Bronchial epithelial cell (primary cell): Measurements from ENCODE around the gene FAM9C. TPM values are rescaled to one million over a fixed set of nuclear protein-coding genes. Genes with fewer than 3 reads are reported as not detected.
A peak's percentile ranks its signal among the peaks of the same experiment; 100 is the strongest.

Source experiments
- DNase-seq: peaks from one replicate; pipeline ENCODE4 v3.0.0-alpha.2; 2010; ENCODE audit warnings: low read depth
- FAIRE-seq: peaks from 2 replicates; lab custom pipeline; 2011; peaks lifted over from hg19 to GRCh38; lab: Jason Lieb, UNC
- H3K27me3 ChIP-seq: 2 replicates; pipeline ENCODE4 v1.5.1; 2011; ENCODE audit warnings: low read length; ENCODE audit not compliant: control insufficient read depth, insufficient read depth
- H3K36me3 ChIP-seq: 2 replicates; pipeline ENCODE4 v1.5.1; 2011; ENCODE audit warnings: low read length; ENCODE audit not compliant: control insufficient read depth, insufficient read depth
- H3K4me3 ChIP-seq: 2 replicates; pipeline ENCODE4 v1.5.1; 2011; ENCODE audit warnings: mild to moderate bottlenecking, low read depth, low read length, control low read depth
- total RNA-seq: library from RNA; depleted of rRNA; stranded (reverse); fragments of >200 nt; gene quantifications from 2 replicates; pipeline ENCODE4 v1.2.1, GENCODE V29; 2014
- TF ChIP-seq, protein P1 (sequence below): IDR thresholded peaks from 2 replicates; pipeline ENCODE4 v1.5.1; 2011; ENCODE audit warnings: mild to moderate bottlenecking, moderate library complexity, low read length, control low read depth, inconsistent platforms; ENCODE audit not compliant: insufficient read depth, severe bottlenecking

Gene FAM9C
- total RNA-seq, 1 donor from 2014 or later, result not detected

GRCh38 chrX:13078739-13079444 lies 34.5 kb upstream of the FAM9C start:
- H3K4me3 ChIP-seq, result no peak overlapping the region

GRCh38 chrX:13077168-13077567 lies 32.7 kb upstream of the FAM9C start:
- TF ChIP-seq, protein P1, sequence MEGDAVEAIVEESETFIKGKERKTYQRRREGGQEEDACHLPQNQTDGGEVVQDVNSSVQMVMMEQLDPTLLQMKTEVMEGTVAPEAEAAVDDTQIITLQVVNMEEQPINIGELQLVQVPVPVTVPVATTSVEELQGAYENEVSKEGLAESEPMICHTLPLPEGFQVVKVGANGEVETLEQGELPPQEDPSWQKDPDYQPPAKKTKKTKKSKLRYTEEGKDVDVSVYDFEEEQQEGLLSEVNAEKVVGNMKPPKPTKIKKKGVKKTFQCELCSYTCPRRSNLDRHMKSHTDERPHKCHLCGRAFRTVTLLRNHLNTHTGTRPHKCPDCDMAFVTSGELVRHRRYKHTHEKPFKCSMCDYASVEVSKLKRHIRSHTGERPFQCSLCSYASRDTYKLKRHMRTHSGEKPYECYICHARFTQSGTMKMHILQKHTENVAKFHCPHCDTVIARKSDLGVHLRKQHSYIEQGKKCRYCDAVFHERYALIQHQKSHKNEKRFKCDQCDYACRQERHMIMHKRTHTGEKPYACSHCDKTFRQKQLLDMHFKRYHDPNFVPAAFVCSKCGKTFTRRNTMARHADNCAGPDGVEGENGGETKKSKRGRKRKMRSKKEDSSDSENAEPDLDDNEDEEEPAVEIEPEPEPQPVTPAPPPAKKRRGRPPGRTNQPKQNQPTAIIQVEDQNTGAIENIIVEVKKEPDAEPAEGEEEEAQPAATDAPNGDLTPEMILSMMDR, result no peak
- H3K4me3 ChIP-seq, result no peak overlapping the region
- H3K27me3 ChIP-seq, result no peaks in the 10 kb centered on the region
- DNase-seq (no peak), FAIRE-seq (no peak)
- H3K36me3 ChIP-seq, result no peaks in the 10 kb centered on the region

More at GRCh38 chrX:13078739-13079444, 34.5 kb upstream of the FAM9C start:
- TF ChIP-seq, protein P1, result no peak
- FAIRE-seq, result no peak
- Histone ChIP-seq H3K36me3 (no peaks in the 10 kb centered on the region), H3K27me3 (no peaks in the 10 kb centered on the region)
- DNase-seq, result no peak

GRCh38 chrX:13076176-13076961 lies 31.9 kb upstream of the FAM9C start:
- Histone ChIP-seq H3K27me3 (no peaks in the 10 kb centered on the region), H3K4me3 (no peak overlapping the region), H3K36me3 (no peaks in the 10 kb centered on the region)
- DNase-seq (no peak), FAIRE-seq (no peak)
- TF ChIP-seq, protein P1, result no peak

- FAIRE-seq (no peak), DNase-seq (no peak)
- no peaks in the 10 kb centered on the region for H3K36me3 ChIP-seq
- TF ChIP-seq, protein P1, result no peak
- H3K4me3 ChIP-seq, result no peak overlapping the region
- H3K27me3 ChIP-seq, result no peaks in the 10 kb centered on the region
Observed at GRCh38 chrX:13074297-13075262, 30.2 kb upstream of the FAM9C start.

DNA sequence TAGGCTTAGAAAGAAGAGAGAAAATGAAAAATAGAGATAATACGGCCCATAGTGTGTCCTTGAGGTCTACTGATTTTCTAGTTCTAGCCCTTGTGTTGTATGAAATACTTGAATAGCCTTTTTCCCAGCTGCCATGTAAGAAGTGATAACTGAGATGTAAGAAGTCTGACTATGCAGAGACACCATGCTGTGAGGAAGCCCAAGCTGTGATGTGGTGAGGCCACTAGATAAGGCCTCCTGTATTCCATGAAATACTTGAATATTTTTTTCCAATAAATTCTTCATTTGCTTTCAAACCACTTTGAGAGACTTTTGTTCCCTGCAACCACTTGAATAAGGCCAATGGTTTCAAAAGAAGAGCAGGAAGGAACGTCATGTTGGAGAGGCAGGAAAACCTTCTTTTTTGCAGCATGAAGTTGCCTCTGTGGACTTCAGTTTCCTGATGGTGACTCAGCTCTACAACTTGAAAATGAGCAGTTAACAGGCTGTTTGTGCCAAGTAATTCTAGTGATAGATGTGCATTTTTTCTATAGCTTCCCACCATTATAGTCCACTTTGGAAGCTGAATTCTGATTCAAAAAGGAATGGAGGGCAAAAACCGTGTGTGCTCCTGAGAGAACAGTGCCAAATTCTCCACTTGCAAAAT lies 25.5 kb upstream of the FAM9C start:
- DNase-seq (peak; percentile 14), FAIRE-seq (no peak)
- Histone ChIP-seq H3K27me3 (no peaks in the 10 kb centered on the region), H3K4me3 (no peak overlapping the region), H3K36me3 (no peaks in the 10 kb centered on the region)
- TF ChIP-seq, protein P1, result no peak
